ENCODE results near the gene MGAT5B.

DNA sequence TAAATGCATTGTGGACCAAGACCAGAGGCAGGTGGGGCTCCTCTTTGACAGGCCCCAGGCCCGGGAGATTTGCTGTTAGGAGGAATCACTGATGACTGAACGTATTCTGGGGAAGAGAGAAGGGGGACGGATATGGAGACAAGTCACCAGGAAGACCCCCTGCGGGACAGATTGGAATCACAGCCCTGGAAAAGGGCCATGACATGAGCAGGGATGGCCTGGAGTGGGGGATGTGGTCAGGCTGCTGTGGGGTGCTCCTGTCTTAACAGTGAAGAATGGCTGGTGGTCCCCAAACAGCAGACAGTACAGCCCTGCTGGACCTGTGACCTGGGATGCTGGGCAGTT is 23.7 kb upstream of the MGAT5B start:
- TF ChIP-seq EZH2 (IDR thresholded peaks at IDR 0.05; ENCODE audit: insufficient read depth, poor library complexity, severe bottlenecking) (no peak), EZH2phosphoT487 (IDR thresholded peaks at IDR 0.05; ENCODE audit: insufficient read depth, low read depth) (no peak)
